ENCODE results near the gene ICA1. TPM values are rescaled to one million over a fixed set of nuclear protein-coding genes. Genes with fewer than 3 reads are reported as not detected.

Gene ICA1
- total and polyA plus RNA-seq, 2 of the 13 experiments (the other 11 are each of a cell fraction or from before 2014, with no cell fraction given) = 0.29 TPM; not detected in 1

DNA sequence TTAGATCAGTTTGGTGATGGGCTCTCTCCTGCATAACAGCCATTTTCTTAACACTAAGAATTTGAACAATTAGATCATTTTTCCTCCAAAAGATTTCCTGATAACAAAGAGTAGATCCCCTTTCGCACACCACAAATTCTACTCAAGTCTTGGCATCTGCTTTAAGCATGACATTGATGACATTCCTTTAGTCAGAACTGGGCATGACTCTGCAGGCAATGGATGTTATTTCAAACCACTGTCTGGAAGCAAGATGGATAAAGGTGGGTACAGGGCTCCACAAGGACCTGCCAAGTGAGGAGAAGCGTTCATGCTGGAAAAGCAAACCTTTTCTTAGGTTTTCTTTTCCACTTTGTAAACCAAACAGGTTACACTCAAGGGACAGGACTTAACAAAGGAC, 169.8 kb downstream of the ICA1 start:
- Histone ChIP-seq H4K20me1 (ENCODE audit: insufficient read depth, low read length) (no peaks in the 10 kb centered on the region), H2AFZ (ENCODE audit: low read length) (no peak overlapping the region), H3K79me2 (ENCODE audit: insufficient read depth, low read length) (no peaks in the 10 kb centered on the region), H3K27ac (ENCODE audit: extremely low read length, insufficient read depth, low read length) (no peak overlapping the region), H3K27me3 (ENCODE audit: control insufficient read depth in 1 of 2, insufficient read depth in 2 of 2, low read length in 2 of 2) (no peaks in the 10 kb centered on the region), H3K4me3 (replicated peaks in 1 of 3; ENCODE audit: insufficient read depth in 1 of 3, low read depth in 2 of 3, low read length in 3 of 3) (no peak overlapping the region), H3K4me1 (ENCODE audit: insufficient read depth, low read length) (peaks cover 20% of the 10 kb centered on the region), H3K9ac (ENCODE audit: insufficient read depth, low read depth, low read length) (no peak overlapping the region), H3K36me3 (replicated peaks in 1 of 2; ENCODE audit: control insufficient read depth in 1 of 2, insufficient read depth in 2 of 2, low read length in 2 of 2) (no peaks in the 10 kb centered on the region), H3K4me2 (ENCODE audit: low read depth, low read length) (no peak overlapping the region), H3K9me3 (ENCODE audit: low read length) (no peaks in the 10 kb centered on the region)
- TF ChIP-seq SKIL (CRISPR knock-in tag; IDR thresholded peaks at IDR 0.05; ENCODE audit: borderline replicate concordance) (no peak), ZNF737 (CRISPR knock-in tag; IDR thresholded peaks at IDR 0.05; ENCODE audit: borderline replicate concordance) (no peak), KLF12 (CRISPR knock-in tag; IDR thresholded peaks at IDR 0.05; ENCODE audit: borderline replicate concordance) (no peak), ZNF142 (CRISPR knock-in tag; IDR thresholded peaks at IDR 0.05) (no peak), HOMEZ (CRISPR knock-in tag; IDR thresholded peaks at IDR 0.05; ENCODE audit: low read depth) (no peak), NFE2L1 (CRISPR knock-in tag; IDR thresholded peaks at IDR 0.05; ENCODE audit: borderline replicate concordance) (no peak)
- TF ChIP-seq, protein P1, sequence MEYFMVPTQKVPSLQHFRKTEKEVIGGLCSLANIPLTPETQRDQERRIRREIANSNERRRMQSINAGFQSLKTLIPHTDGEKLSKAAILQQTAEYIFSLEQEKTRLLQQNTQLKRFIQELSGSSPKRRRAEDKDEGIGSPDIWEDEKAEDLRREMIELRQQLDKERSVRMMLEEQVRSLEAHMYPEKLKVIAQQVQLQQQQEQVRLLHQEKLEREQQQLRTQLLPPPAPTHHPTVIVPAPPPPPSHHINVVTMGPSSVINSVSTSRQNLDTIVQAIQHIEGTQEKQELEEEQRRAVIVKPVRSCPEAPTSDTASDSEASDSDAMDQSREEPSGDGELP (IDR thresholded peaks at IDR 0.05; ENCODE audit: borderline replicate concordance, low read depth) = no peak
- ChIA-PET CTCF (ENCODE audit: low intra/inter-chr PET ratio, low total read pairs) (no interaction called here), POLR2A (no interaction called here)
- ATAC-seq (no peak), FAIRE-seq (no peak), DNase-seq (ENCODE audit: low spot score) (no peak)
- 77% methylated on average over 2 of the region's 2 CpGs for WGBS (ENCODE audit: low lambda C conversion rate)
- in situ Hi-C loops (cut with HindIII; ENCODE audit: extremely low pct_ligation_motif_present, low pct_unique_long_range_greater_than_20kb) = no loop called here
- no TSS peak for BruUV-seq (replicated peaks)
- intact Hi-C loops (cut with micrococcal nuclease; ENCODE audit: unreplicated experiment) = no loop called here
